AG08395 (cell line): ENCODE measurements around the gene SULT6B1.

Experiments
- DNase-seq: peaks from one replicate; pipeline ENCODE4 v3.0.0; 2012; ENCODE audit warnings: mixed read lengths, low spot score

Gene SULT6B1

GRCh38 chr2:37149626-37150322 lies 38.7 kb downstream of the SULT6B1 start:
- DNase-seq = no peak

- DNase-seq = no peak
Observed at GRCh38 chr2:37148325-37148724, 40.1 kb downstream of the SULT6B1 start.

- no peak for DNase-seq
Observed at GRCh38 chr2:37146062-37146461, 42.4 kb downstream of the SULT6B1 start.

GRCh38 chr2:37143974-37144373 lies 44.5 kb downstream of the SULT6B1 start:
- no peak for DNase-seq

GRCh38 chr2:37142546-37142945 lies 45.9 kb downstream of the SULT6B1 start:
- no peak for DNase-seq

- DNase-seq = no peak
Observed at GRCh38 chr2:37132914-37133313, 55.6 kb downstream of the SULT6B1 start.

- no peak for DNase-seq
Observed at GRCh38 chr2:37125416-37125815, 63.1 kb downstream of the SULT6B1 start.

- DNase-seq = no peak
Observed at GRCh38 chr2:37119157-37119556, 69.3 kb downstream of the SULT6B1 start.
